Jurkat, Clone E6-1 (cell line): Measurements from ENCODE around the gene PLIN5.

ENCODE experiments used
- DNase-seq: peaks from one replicate; pipeline ENCODE4 v3.0.0-alpha.2; 2011; ENCODE audit warnings: low read depth, low spot score
- H3K4me3 ChIP-seq: 2 replicates; pipeline ENCODE4 v1.5.1; 2011; ENCODE audit warnings: mild to moderate bottlenecking, low read length, control low read depth, moderate library complexity

PLIN5 gene

GRCh38 chr19:4496304-4496703 lies 38.7 kb downstream of the PLIN5 start:
- no peak overlapping the region for H3K4me3 ChIP-seq
- DNase-seq: no peak

GRCh38 chr19:4495471-4495870 lies 39.6 kb downstream of the PLIN5 start:
- H3K4me3 ChIP-seq: no peak overlapping the region
- DNase-seq: no peak

GRCh38 chr19:4494691-4495064 lies 40.3 kb downstream of the PLIN5 start:
- H3K4me3 ChIP-seq: no peak overlapping the region
- DNase-seq: no peak

- DNase-seq: no peak
- H3K4me3 ChIP-seq: no peak overlapping the region
Observed at GRCh38 chr19:4493929-4494690, 40.9 kb downstream of the PLIN5 start.

- no peak for DNase-seq
- no peak overlapping the region for H3K4me3 ChIP-seq
Observed at GRCh38 chr19:4493104-4493928, 41.7 kb downstream of the PLIN5 start.

GRCh38 chr19:4492337-4493103 lies 42.5 kb downstream of the PLIN5 start:
- H3K4me3 ChIP-seq: no peak overlapping the region
- DNase-seq: no peak

- no peak for DNase-seq
- no peak overlapping the region for H3K4me3 ChIP-seq
Observed at GRCh38 chr19:4491446-4491845, 43.6 kb downstream of the PLIN5 start.

GRCh38 chr19:4488496-4488895 lies 46.5 kb downstream of the PLIN5 start:
- no peak overlapping the region for H3K4me3 ChIP-seq
- DNase-seq: no peak

- H3K4me3 ChIP-seq: no peak overlapping the region
- no peak for DNase-seq
Observed at GRCh38 chr19:4487572-4487971, 47.5 kb downstream of the PLIN5 start.

- no peak overlapping the region for H3K4me3 ChIP-seq
- no peak for DNase-seq
Observed at GRCh38 chr19:4483385-4483784, 51.6 kb downstream of the PLIN5 start.

GRCh38 chr19:4482721-4483364 lies 52.2 kb downstream of the PLIN5 start:
- H3K4me3 ChIP-seq: no peak overlapping the region
- no peak for DNase-seq

- no peak for DNase-seq
- no peak overlapping the region for H3K4me3 ChIP-seq
Observed at GRCh38 chr19:4477034-4477801, 57.8 kb downstream of the PLIN5 start.

GRCh38 chr19:4474514-4475022 lies 60.5 kb downstream of the PLIN5 start:
- H3K4me3 ChIP-seq: peak overlapping the region; percentile 75
- DNase-seq: peak; percentile 70

GRCh38 chr19:4473763-4474513 lies 61.1 kb downstream of the PLIN5 start:
- H3K4me3 ChIP-seq: peak overlapping the region; percentile 75
- no peak for DNase-seq

- peak overlapping the region; percentile 75 for H3K4me3 ChIP-seq
- no peak for DNase-seq
Observed at GRCh38 chr19:4473011-4473762, 61.8 kb downstream of the PLIN5 start.
